Activated naive CD4-positive, alpha-beta T cell treated with anti-CD3 and anti-CD28 coated beads, Interleukin-2, amount 50 U/mL, for 72 hours (primary cell): ENCODE measurements around the gene ZBED3. TPM values are rescaled to one million over a fixed set of nuclear protein-coding genes. Genes with fewer than 3 reads are reported as not detected.

Experiments
- ATAC-seq, 2 donors: fragments of 150-1000 bp; cut with Tn5 transposase; 2 replicates each; pipeline ENCODE4 v1.10.0; 2021; ENCODE audit warnings: mild to moderate bottlenecking in 2 of 2, moderate library complexity in 2 of 2
- DNase-seq, 2 donors: peaks; one replicate each; pipeline ENCODE4 v3.0.0; 2021 to 2022; ENCODE audit warnings: low spot score in 2 of 2
- H3K27ac Mint-ChIP-seq, 2 donors: one replicate each; pipeline ENCODE4 v1.8.0; 2022; ENCODE audit warnings: mild to moderate bottlenecking in 2 of 2, mixed read lengths in 2 of 2
- H3K36me3 Mint-ChIP-seq, 2 donors: one replicate each; pipeline ENCODE4 v1.8.0; 2022; ENCODE audit warnings: mixed read lengths in 2 of 2
- H3K9me3 Mint-ChIP-seq, 2 donors: one replicate each; pipeline ENCODE4 v1.8.0; 2022; ENCODE audit warnings: mixed read lengths in 2 of 2
- total RNA-seq, 2 donors: library from RNA; stranded (reverse); gene quantifications; one replicate each; pipeline ENCODE4 v1.2.3, GENCODE V29; 2022

ZBED3 gene
- total RNA-seq, 2 donors from 2014 or later: 0.20 to 2.0 TPM

- ATAC-seq: peak in 1 of 2 donors; percentile 15
- Mint-ChIP-seq H3K9me3 (peaks cover 19 to 21% of the 10 kb centered on the region in 2 donors), H3K36me3 (peaks cover 26 to 38% of the 10 kb centered on the region in 2 donors), H3K27ac (peak overlapping the region; percentile 89 to 93)
- no peak for DNase-seq
Observed at GRCh38 chr5:77031891-77032290, 55.2 kb downstream of the ZBED3 start.

GRCh38 chr5:77030097-77031071, 56.7 kb downstream of the ZBED3 start, which contains the start of gene AGGF1:
TSS of gene AGGF1 (plus strand) at chr5:77030404. CDS start at chr5:77030767, 363 bp downstream.
- DNase-seq (peak; percentile 85 to 88), ATAC-seq (peak; percentile 99 to 100)
- peaks cover 19 to 21% of the 10 kb centered on the region in 2 donors for H3K9me3 Mint-ChIP-seq
- H3K27ac Mint-ChIP-seq: peak within 1 kb of the TSS; percentile 93 to 99
- H3K36me3 Mint-ChIP-seq: peaks cover 26 to 38% of the 10 kb centered on the region in 2 donors

GRCh38 chr5:77029376-77029885, 57.7 kb downstream of the ZBED3 start:
- Mint-ChIP-seq H3K27ac (peak overlapping the region; percentile 93 to 99), H3K9me3 (peaks cover 19 to 21% of the 10 kb centered on the region in 2 donors), H3K36me3 (peaks cover 26 to 38% of the 10 kb centered on the region in 2 donors)
- ATAC-seq (no peak), DNase-seq (no peak)

- Mint-ChIP-seq H3K9me3 (peaks cover 19 to 21% of the 10 kb centered on the region in 2 donors), H3K36me3 (peaks cover 26 to 38% of the 10 kb centered on the region in 2 donors), H3K27ac (no peak overlapping the region)
- DNase-seq (no peak), ATAC-seq (no peak)
Observed at GRCh38 chr5:77028631-77029375, 58.3 kb downstream of the ZBED3 start.

GRCh38 chr5:77024490-77024889, 62.6 kb downstream of the ZBED3 start:
- Mint-ChIP-seq H3K9me3 (peaks cover 15 to 20% of the 10 kb centered on the region in 2 donors), H3K36me3 (peaks cover 16 to 17% of the 10 kb centered on the region in 2 donors), H3K27ac (no peak overlapping the region)
- ATAC-seq (no peak), DNase-seq (no peak)

GRCh38 chr5:77022511-77023417, 64.3 kb downstream of the ZBED3 start:
- peaks cover 0 to 5% of the 10 kb centered on the region in 2 donors for H3K9me3 Mint-ChIP-seq
- DNase-seq: no peak
- no peak for ATAC-seq

More at GRCh38 chr5:77022511-77023417, 64.3 kb downstream of the ZBED3 start:
- Mint-ChIP-seq H3K27ac (no peak overlapping the region), H3K36me3 (no peaks in the 10 kb centered on the region)

Other genes with a start within 250 kb of the ZBED3 start
- gene S100Z, start 237.3 kb downstream of the ZBED3 start, total RNA-seq: 1 to 10 TPM in 1 of 2 donors, under 1 TPM in 1; 0.75 to 4.1 TPM
- under 1 TPM in 1 of 2 donors, not detected in 1; 0.16 TPM for gene CRHBP, start 134.2 kb downstream of the ZBED3 start, total RNA-seq
- 10 to 100 TPM; 19.6 to 25.6 TPM for gene AGGF1, start 56.9 kb downstream of the ZBED3 start, total RNA-seq
- under 1 TPM in 1 of 2 donors, not detected in 1; 0.10 TPM for gene PDE8B, start 123.4 kb upstream of the ZBED3 start, total RNA-seq